ENCODE results near the gene JPH3.

The JPH3 gene

GRCh38 chr16:87733190-87733589, 130.9 kb downstream of the JPH3 start:
- DNase-seq (ENCODE audit: low read depth in 2 of 3, low spot score in 2 of 3), result no peak

- no peak for DNase-seq (ENCODE audit: low read depth in 2 of 3, low spot score in 2 of 3)
Measured at GRCh38 chr16:87734644-87735043, 132.3 kb downstream of the JPH3 start.

GRCh38 chr16:87735270-87736007, 133.1 kb downstream of the JPH3 start:
- no peak for DNase-seq (ENCODE audit: low read depth in 2 of 3, low spot score in 2 of 3)

- no peak for DNase-seq (ENCODE audit: low read depth in 2 of 3, low spot score in 2 of 3)
Measured at GRCh38 chr16:87736008-87736382, 133.7 kb downstream of the JPH3 start.

GRCh38 chr16:87739801-87740200, 137.5 kb downstream of the JPH3 start:
- no peak for DNase-seq (ENCODE audit: low read depth in 2 of 3, low spot score in 2 of 3)

- DNase-seq (ENCODE audit: low read depth in 2 of 3, low spot score in 2 of 3), result no peak
Measured at GRCh38 chr16:87740441-87740840, 138.1 kb downstream of the JPH3 start.

GRCh38 chr16:87740909-87741424, 138.7 kb downstream of the JPH3 start:
- DNase-seq (ENCODE audit: low read depth in 2 of 3, low spot score in 2 of 3), result no peak

- no peak for DNase-seq (ENCODE audit: low read depth in 2 of 3, low spot score in 2 of 3)
Measured at GRCh38 chr16:87741700-87742415, 139.6 kb downstream of the JPH3 start.

GRCh38 chr16:87742781-87743490, 140.6 kb downstream of the JPH3 start:
- DNase-seq (ENCODE audit: low read depth in 2 of 3, low spot score in 2 of 3), result no peak

GRCh38 chr16:87744750-87745514, 142.6 kb downstream of the JPH3 start:
- no peak for DNase-seq (ENCODE audit: low read depth in 2 of 3, low spot score in 2 of 3)

GRCh38 chr16:87746178-87746577, 143.9 kb downstream of the JPH3 start:
- no peak for DNase-seq (ENCODE audit: low read depth in 2 of 3, low spot score in 2 of 3)
